ENCODE measurements around the gene ZSCAN12.
"Not testable (repeated sequence)": the region's sequence is repeated elsewhere in the genome, so short reads cannot be mapped to it uniquely, and the experiment has no call there.

Gene ZSCAN12

DNA sequence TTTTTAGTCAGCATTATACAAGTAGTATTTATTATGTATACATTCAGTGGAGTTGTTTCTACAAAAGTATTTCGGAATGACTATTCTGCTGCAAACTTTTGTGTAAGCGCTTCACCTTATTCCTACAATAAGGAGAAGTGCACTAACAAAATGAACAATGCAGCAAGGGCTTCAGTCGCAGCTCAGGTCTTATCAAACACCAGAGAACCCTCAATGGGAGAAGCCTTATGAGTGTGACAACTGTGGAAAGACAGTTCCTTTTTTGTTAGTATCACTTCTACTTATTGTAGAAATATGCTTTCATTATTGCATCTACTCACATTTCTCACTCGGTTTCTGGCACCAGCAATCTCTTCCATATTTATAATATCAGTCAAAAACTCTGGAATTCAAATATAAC lies 31.0 kb downstream of the ZSCAN12 start:
- H3K36me3 ChIP-seq (ENCODE audit: insufficient read depth, low read length), result peaks cover 26% of the 10 kb centered on the region
- no peak overlapping the region for H3K27ac ChIP-seq (ENCODE audit: low read depth, low read length)
- no peaks in the 10 kb centered on the region for H3K27me3 ChIP-seq (ENCODE audit: control insufficient read depth in 1 of 2, insufficient read depth in 2 of 2, low read length in 2 of 2)

DNA sequence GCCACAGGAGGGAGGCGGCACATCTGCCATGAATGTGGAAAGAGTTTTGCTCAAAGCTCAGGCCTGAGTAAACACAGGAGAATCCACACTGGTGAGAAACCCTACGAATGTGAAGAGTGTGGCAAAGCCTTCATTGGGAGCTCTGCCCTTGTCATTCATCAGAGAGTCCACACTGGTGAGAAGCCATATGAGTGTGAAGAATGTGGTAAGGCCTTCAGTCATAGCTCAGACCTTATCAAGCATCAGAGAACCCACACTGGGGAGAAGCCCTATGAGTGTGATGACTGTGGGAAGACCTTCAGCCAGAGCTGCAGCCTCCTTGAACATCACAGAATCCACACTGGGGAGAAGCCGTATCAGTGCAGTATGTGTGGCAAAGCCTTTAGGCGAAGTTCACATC lies 34.0 kb downstream of the ZSCAN12 start:
- H3K27ac ChIP-seq (ENCODE audit: low read depth, low read length); H3K4me1 ChIP-seq (ENCODE audit: insufficient read depth, low read length); H3K9me3 ChIP-seq (ENCODE audit: low read length); H3K4me3 ChIP-seq (ENCODE audit: low read depth in 1 of 2, low read length in 2 of 2); H3K27me3 ChIP-seq (ENCODE audit: control insufficient read depth in 1 of 2, insufficient read depth in 2 of 2, low read length in 2 of 2); H3K9ac ChIP-seq (ENCODE audit: low read length): not testable (repeated sequence)
- peaks cover 46% of the 10 kb centered on the region for H3K36me3 ChIP-seq (ENCODE audit: insufficient read depth, low read length)

More for the DNA sequence above, 31.0 kb downstream of the ZSCAN12 start:
- no peaks in the 10 kb centered on the region for H3K9me3 ChIP-seq (ENCODE audit: low read length)
- H3K9ac ChIP-seq (ENCODE audit: low read length), result no peak overlapping the region
- H3K4me1 ChIP-seq (ENCODE audit: insufficient read depth, low read length), result no peaks in the 10 kb centered on the region
- H3K4me3 ChIP-seq (ENCODE audit: low read depth in 1 of 2, low read length in 2 of 2), result no peak overlapping the region

DNA sequence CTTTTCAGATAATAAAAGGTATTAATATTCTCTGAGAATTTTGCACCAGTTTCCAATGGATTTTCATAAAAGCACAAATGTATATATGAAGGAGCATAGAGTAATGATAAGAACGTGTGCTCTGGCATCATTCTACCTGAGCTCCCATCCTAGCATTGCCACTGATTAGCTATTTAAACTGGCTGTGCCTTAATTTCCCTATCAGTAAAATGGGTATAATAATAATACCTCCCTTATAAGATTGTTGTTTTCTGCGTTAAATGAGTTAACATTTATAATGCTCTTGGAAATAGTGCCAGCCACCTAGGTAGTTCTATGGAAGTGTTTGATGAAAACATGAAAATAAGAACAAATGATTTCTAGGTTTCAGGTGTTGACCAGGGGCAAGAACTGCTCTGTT lies 38.6 kb downstream of the ZSCAN12 start:
- Histone ChIP-seq H3K9me3 (ENCODE audit: low read length) (no peaks in the 10 kb centered on the region), H3K36me3 (ENCODE audit: insufficient read depth, low read length) (peaks cover 44% of the 10 kb centered on the region), H3K4me3 (ENCODE audit: low read depth in 1 of 2, low read length in 2 of 2) (no peak overlapping the region), H3K27ac (ENCODE audit: low read depth, low read length) (no peak overlapping the region), H3K4me1 (ENCODE audit: insufficient read depth, low read length) (peaks cover 14% of the 10 kb centered on the region), H3K9ac (ENCODE audit: low read length) (no peak overlapping the region), H3K27me3 (ENCODE audit: control insufficient read depth in 1 of 2, insufficient read depth in 2 of 2, low read length in 2 of 2) (no peaks in the 10 kb centered on the region)

GRCh38 chr6:28359562-28359961 lies 40.0 kb downstream of the ZSCAN12 start:
- H3K9me3 ChIP-seq (ENCODE audit: low read length); H3K27me3 ChIP-seq (ENCODE audit: control insufficient read depth in 1 of 2, insufficient read depth in 2 of 2, low read length in 2 of 2); H3K9ac ChIP-seq (ENCODE audit: low read length); H3K27ac ChIP-seq (ENCODE audit: low read depth, low read length); H3K4me3 ChIP-seq (ENCODE audit: low read depth in 1 of 2, low read length in 2 of 2): not testable (repeated sequence)
- Histone ChIP-seq H3K4me1 (ENCODE audit: insufficient read depth, low read length) (peaks cover 24% of the 10 kb centered on the region), H3K36me3 (ENCODE audit: insufficient read depth, low read length) (peaks cover 37% of the 10 kb centered on the region)

GRCh38 chr6:28357036-28357435 lies 42.5 kb downstream of the ZSCAN12 start:
- Histone ChIP-seq H3K9ac (ENCODE audit: low read length) (no peak overlapping the region), H3K4me1 (ENCODE audit: insufficient read depth, low read length) (peaks cover 24% of the 10 kb centered on the region), H3K27ac (ENCODE audit: low read depth, low read length) (no peak overlapping the region), H3K36me3 (ENCODE audit: insufficient read depth, low read length) (peaks cover 14% of the 10 kb centered on the region), H3K9me3 (ENCODE audit: low read length) (no peaks in the 10 kb centered on the region), H3K4me3 (ENCODE audit: low read depth in 1 of 2, low read length in 2 of 2) (no peak overlapping the region), H3K27me3 (ENCODE audit: control insufficient read depth in 1 of 2, insufficient read depth in 2 of 2, low read length in 2 of 2) (no peaks in the 10 kb centered on the region)

GRCh38 chr6:28356666-28357020 lies 42.9 kb downstream of the ZSCAN12 start:
- no peaks in the 10 kb centered on the region for H3K27me3 ChIP-seq (ENCODE audit: control insufficient read depth in 1 of 2, insufficient read depth in 2 of 2, low read length in 2 of 2)
- peak overlapping the region; percentile 96 for H3K27ac ChIP-seq (ENCODE audit: low read depth, low read length)
- H3K4me3 ChIP-seq (ENCODE audit: low read depth in 1 of 2, low read length in 2 of 2), result peak overlapping the region; percentile 53 to 86
- peaks cover 10% of the 10 kb centered on the region for H3K36me3 ChIP-seq (ENCODE audit: insufficient read depth, low read length)
- H3K9ac ChIP-seq (ENCODE audit: low read length), result peak overlapping the region; percentile 7
- H3K9me3 ChIP-seq (ENCODE audit: low read length), result no peaks in the 10 kb centered on the region
- peaks cover 24% of the 10 kb centered on the region for H3K4me1 ChIP-seq (ENCODE audit: insufficient read depth, low read length)

- H3K4me3 ChIP-seq (ENCODE audit: low read depth in 1 of 2, low read length in 2 of 2), result peak overlapping the region; percentile 53 to 86
- peaks cover 30% of the 10 kb centered on the region for H3K4me1 ChIP-seq (ENCODE audit: insufficient read depth, low read length)
- peak overlapping the region; percentile 96 for H3K27ac ChIP-seq (ENCODE audit: low read depth, low read length)
- peak overlapping the region; percentile 74 for H3K9ac ChIP-seq (ENCODE audit: low read length)
- H3K36me3 ChIP-seq (ENCODE audit: insufficient read depth, low read length), result peaks cover 6% of the 10 kb centered on the region
- H3K27me3 ChIP-seq (ENCODE audit: control insufficient read depth in 1 of 2, insufficient read depth in 2 of 2, low read length in 2 of 2), result no peaks in the 10 kb centered on the region
- no peaks in the 10 kb centered on the region for H3K9me3 ChIP-seq (ENCODE audit: low read length)
Observed at GRCh38 chr6:28355743-28356665, 43.5 kb downstream of the ZSCAN12 start.

- Histone ChIP-seq H3K4me3 (ENCODE audit: low read depth in 1 of 2, low read length in 2 of 2) (peak overlapping the region in 1 of 2 donors; percentile 86), H3K27me3 (ENCODE audit: control insufficient read depth in 1 of 2, insufficient read depth in 2 of 2, low read length in 2 of 2) (no peaks in the 10 kb centered on the region), H3K36me3 (ENCODE audit: insufficient read depth, low read length) (peaks cover 6% of the 10 kb centered on the region), H3K4me1 (ENCODE audit: insufficient read depth, low read length) (peaks cover 39% of the 10 kb centered on the region), H3K9me3 (ENCODE audit: low read length) (no peaks in the 10 kb centered on the region), H3K27ac (ENCODE audit: low read depth, low read length) (peak overlapping the region; percentile 35), H3K9ac (ENCODE audit: low read length) (peak overlapping the region; percentile 74)
Observed at GRCh38 chr6:28354688-28355554, 44.6 kb downstream of the ZSCAN12 start.

- Histone ChIP-seq H3K36me3 (ENCODE audit: insufficient read depth, low read length) (peaks cover 2% of the 10 kb centered on the region), H3K27me3 (ENCODE audit: control insufficient read depth in 1 of 2, insufficient read depth in 2 of 2, low read length in 2 of 2) (no peaks in the 10 kb centered on the region), H3K9me3 (ENCODE audit: low read length) (no peaks in the 10 kb centered on the region), H3K4me3 (ENCODE audit: low read depth in 1 of 2, low read length in 2 of 2) (no peak overlapping the region), H3K27ac (ENCODE audit: low read depth, low read length) (no peak overlapping the region), H3K4me1 (ENCODE audit: insufficient read depth, low read length) (peaks cover 39% of the 10 kb centered on the region), H3K9ac (ENCODE audit: low read length) (no peak overlapping the region)
Observed at GRCh38 chr6:28353981-28354676, 45.4 kb downstream of the ZSCAN12 start.

DNA sequence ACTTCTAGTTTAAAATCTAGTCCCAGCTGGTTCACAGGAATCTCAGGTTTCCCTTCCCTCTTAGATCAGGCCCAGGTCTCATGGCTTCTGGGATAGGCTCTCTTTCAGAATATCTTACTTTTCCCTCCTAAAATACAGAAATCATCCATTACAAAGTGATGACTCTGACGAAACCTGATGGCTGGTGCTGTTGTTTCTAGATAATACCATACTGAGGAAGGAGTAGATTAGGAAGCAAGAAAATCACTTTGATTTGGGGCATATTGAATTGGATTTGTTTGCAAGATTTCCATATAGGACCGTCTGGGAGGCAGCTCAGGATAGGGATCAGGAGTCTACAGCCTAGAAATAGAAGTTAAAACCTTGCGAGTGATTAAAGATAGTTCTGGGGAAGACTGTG lies 46.2 kb downstream of the ZSCAN12 start:
- H3K36me3 ChIP-seq (ENCODE audit: insufficient read depth, low read length), result no peaks in the 10 kb centered on the region
- no peak overlapping the region for H3K9ac ChIP-seq (ENCODE audit: low read length)
- no peaks in the 10 kb centered on the region for H3K9me3 ChIP-seq (ENCODE audit: low read length)
- no peaks in the 10 kb centered on the region for H3K27me3 ChIP-seq (ENCODE audit: control insufficient read depth in 1 of 2, insufficient read depth in 2 of 2, low read length in 2 of 2)
- H3K4me1 ChIP-seq (ENCODE audit: insufficient read depth, low read length), result peaks cover 39% of the 10 kb centered on the region
- H3K27ac ChIP-seq (ENCODE audit: low read depth, low read length), result peak overlapping the region; percentile 53
- no peak overlapping the region for H3K4me3 ChIP-seq (ENCODE audit: low read depth in 1 of 2, low read length in 2 of 2)

DNA sequence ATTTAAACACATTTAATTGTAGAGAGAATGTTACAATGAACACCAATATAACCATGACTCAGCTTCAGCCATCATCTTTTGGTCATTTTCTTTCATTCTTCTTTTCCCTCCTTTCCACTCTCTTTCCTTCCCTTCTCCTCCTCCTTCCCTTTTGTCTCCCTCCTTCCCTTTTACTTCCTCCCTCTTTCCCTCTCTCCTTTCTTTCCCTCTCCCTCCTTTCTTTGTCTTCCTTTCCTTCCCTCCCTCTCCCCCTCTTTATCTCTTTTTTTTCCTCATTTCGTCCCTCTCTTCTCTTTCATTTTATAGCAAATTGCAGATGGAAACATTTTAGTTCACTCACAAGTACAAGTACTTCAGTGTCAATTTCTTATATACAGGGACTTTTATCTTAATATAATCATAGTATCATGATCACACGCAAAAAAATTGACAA lies 48.0 kb downstream of the ZSCAN12 start:
- H3K36me3 ChIP-seq (ENCODE audit: insufficient read depth, low read length), result no peaks in the 10 kb centered on the region
- H3K4me1 ChIP-seq (ENCODE audit: insufficient read depth, low read length), result peaks cover 29% of the 10 kb centered on the region
- no peaks in the 10 kb centered on the region for H3K27me3 ChIP-seq (ENCODE audit: control insufficient read depth in 1 of 2, insufficient read depth in 2 of 2, low read length in 2 of 2)
- no peaks in the 10 kb centered on the region for H3K9me3 ChIP-seq (ENCODE audit: low read length)
- peak overlapping the region in 1 of 2 donors; percentile 12 for H3K4me3 ChIP-seq (ENCODE audit: low read depth in 1 of 2, low read length in 2 of 2)
- no peak overlapping the region for H3K9ac ChIP-seq (ENCODE audit: low read length)
- no peak overlapping the region for H3K27ac ChIP-seq (ENCODE audit: low read depth, low read length)

Data from muscle layer of colon (tissue), 2 donors.